IMR-90 (cell line): ENCODE measurements around the gene PPEF2. TPM values are rescaled to one million over a fixed set of nuclear protein-coding genes. Genes with fewer than 3 reads are reported as not detected.

Experiments used
- ATAC-seq: fragments of 200-7000 bp; cut with Tn5 transposase; 2 replicates; pipeline ENCODE4 v1.9.1; 2020; ENCODE audit warnings: low read depth, mild to moderate bottlenecking, moderate library complexity
- BruUV-seq: library from RNA; stranded (reverse); fragments of 400-500 nt; replicated peaks from 2 replicates; lab custom pipeline; 2021; lab: Mats Ljungman, UMichigan
- CTCF ChIA-PET: fragments of 300-600 bp; formaldehyde crosslinking; extraction: SDS; loops from one replicate; lab custom pipeline; 2021; ENCODE audit warnings: antibody characterized with exemption; lab: Yijun Ruan, JAX
- POLR2A ChIA-PET: fragments of 300-600 bp; sonication (Branson Sonifier 250); formaldehyde crosslinking; loops from one replicate; lab custom pipeline; 2022; ENCODE audit warnings: antibody characterized with exemption; ENCODE audit not compliant: unreplicated experiment; lab: Charles Lee
- DNase-seq: peaks from one replicate; pipeline ENCODE4 v3.0.0; 2013
- H2AFZ ChIP-seq: replicated peaks from 2 replicates; pipeline ENCODE3; 2013; ENCODE audit warnings: low read length, mild to moderate bottlenecking; ENCODE audit not compliant: poor library complexity
- H2AK5ac ChIP-seq: 2 replicates; pipeline ENCODE4 v1.6.1; 2013; ENCODE audit warnings: low read depth, low read length, inconsistent platforms
- H2AK9ac ChIP-seq: replicated peaks from 2 replicates; pipeline ENCODE3; 2013; ENCODE audit warnings: mild to moderate bottlenecking, low read depth, low read length, moderate library complexity; ENCODE audit not compliant: poor library complexity
- H2BK120ac ChIP-seq: 2 replicates; pipeline ENCODE4 v1.6.1; 2013; ENCODE audit warnings: low read depth, low read length, inconsistent platforms
- H2BK15ac ChIP-seq: 3 replicates; pipeline ENCODE4 v1.6.1; 2013; ENCODE audit warnings: low read depth, low read length, inconsistent platforms
- H2BK20ac ChIP-seq: 2 replicates; pipeline ENCODE4 v1.6.1; 2013; ENCODE audit warnings: low read depth, mild to moderate bottlenecking, inconsistent platforms, low read length, moderate library complexity
- H2BK5ac ChIP-seq: 2 replicates; pipeline ENCODE4 v1.6.1; 2013; ENCODE audit warnings: mild to moderate bottlenecking, low read depth, low read length, inconsistent platforms; ENCODE audit not compliant: poor library complexity, severe bottlenecking
- H3K14ac ChIP-seq: replicated peaks from 2 replicates; pipeline ENCODE4 v1.6.1; 2013; ENCODE audit warnings: low read depth, low read length, inconsistent platforms
- H3K18ac ChIP-seq: 2 replicates; pipeline ENCODE4 v1.6.1; 2013; ENCODE audit warnings: low read depth, low read length, control low read depth
- H3K23ac ChIP-seq: 2 replicates; pipeline ENCODE4 v1.6.1; 2013; ENCODE audit warnings: low read depth, low read length, inconsistent platforms
- H3K27ac ChIP-seq: 2 replicates; pipeline ENCODE4 v1.5.1; 2013; ENCODE audit warnings: mild to moderate bottlenecking, control low read depth, low read length; ENCODE audit not compliant: insufficient read depth
- H3K27me3 ChIP-seq: 2 replicates; pipeline ENCODE4 v1.6.1; 2013; ENCODE audit warnings: low read length; ENCODE audit not compliant: control insufficient read depth, insufficient read depth
- H3K36me3 ChIP-seq: 2 replicates; pipeline ENCODE4 v1.6.1; 2013; ENCODE audit warnings: low read length, mixed read lengths; ENCODE audit not compliant: control insufficient read depth, insufficient read depth
- H3K4ac ChIP-seq: 2 replicates; pipeline ENCODE4 v1.6.1; 2013; ENCODE audit warnings: low read depth, low read length, inconsistent platforms
- H3K4me1 ChIP-seq: 2 replicates; pipeline ENCODE4 v1.6.1; 2013; ENCODE audit warnings: low read length, mixed read lengths; ENCODE audit not compliant: control insufficient read depth, insufficient read depth
- H3K4me2 ChIP-seq: 2 replicates; pipeline ENCODE4 v1.6.1; 2013; ENCODE audit warnings: low read depth, mild to moderate bottlenecking, control low read depth, low read length, moderate library complexity
- H3K4me3 ChIP-seq: 2 replicates; pipeline ENCODE4 v1.5.1; 2013; ENCODE audit warnings: low read depth, mild to moderate bottlenecking, control low read depth, low read length, moderate library complexity; ENCODE audit not compliant: insufficient read depth
- H3K56ac ChIP-seq: 2 replicates; pipeline ENCODE4 v1.6.1; 2013; ENCODE audit warnings: low read length, inconsistent platforms; ENCODE audit not compliant: insufficient read depth; ENCODE audit errors: extremely low read depth
- H3K79me1 ChIP-seq, 2 experiments: 2 replicates each; pipeline ENCODE4 v1.6.1; 2013; ENCODE audit warnings: low read length in 2 of 2, inconsistent platforms in 1 of 2, low read depth in 1 of 2
- H3K9ac ChIP-seq: 2 replicates; pipeline ENCODE4 v1.6.1; 2013; ENCODE audit warnings: low read depth, low read length, control low read depth
- H3K9me1 ChIP-seq: 2 replicates; pipeline ENCODE4 v1.6.1; 2013; ENCODE audit warnings: low read length, inconsistent platforms; ENCODE audit not compliant: insufficient read depth
- H3K9me3 ChIP-seq: 2 replicates; pipeline ENCODE4 v1.6.1; 2013; ENCODE audit warnings: low read length; ENCODE audit not compliant: control insufficient read depth, insufficient read depth
- H4K20me1 ChIP-seq: 2 replicates; pipeline ENCODE4 v1.6.1; 2013; ENCODE audit warnings: low read length, inconsistent platforms; ENCODE audit not compliant: insufficient read depth
- H4K5ac ChIP-seq: 2 replicates; pipeline ENCODE4 v1.6.1; 2013; ENCODE audit warnings: mild to moderate bottlenecking, low read depth, low read length, control low read depth
- H4K8ac ChIP-seq, 2 experiments: 2 replicates each; pipeline ENCODE4 v1.6.1; 2013; ENCODE audit warnings: low read depth in 2 of 2, low read length in 2 of 2, control low read depth in 1 of 2, inconsistent platforms in 1 of 2
- H4K91ac ChIP-seq: 2 replicates; pipeline ENCODE4 v1.6.1; 2013; ENCODE audit warnings: low read depth, low read length, inconsistent platforms; ENCODE audit not compliant: insufficient read depth
- NFE2L2 ChIP-seq: fragments of 150-350 bp; IDR thresholded peaks from 2 replicates; pipeline ENCODE4 v1.6.1; 2016; ENCODE audit warnings: low read depth, mild to moderate bottlenecking, low read length
- WGBS, 2 experiments: methylation state at CpG; one replicate each; pipeline versions ENCODE4 v1.1.5 to v1.1.7; 2013; ENCODE audit warnings: missing lambda C conversion rate in 2 of 2; ENCODE audit not compliant: insufficient read length in 1 of 2; ENCODE audit errors: extremely low coverage in 2 of 2; 5-methylcytosine and 5-hydroxymethylcytosine counted together
- dilution Hi-C: fragments of 300-500 bp; cut with HindIII; formaldehyde crosslinking; loops from one replicate; pipeline ENCODE4 v1.14.3; 2018; ENCODE audit warnings: low sequenced_read_pairs; ENCODE audit not compliant: unreplicated experiment
- in situ Hi-C: fragments of 300-500 bp; cut with MboI; formaldehyde crosslinking; loops from 3 replicates; pipeline ENCODE4 v1.14.3; 2019; ENCODE audit warnings: low sequenced_read_pairs, inconsistent platforms, mixed read lengths
- intact Hi-C: fragments of 100-400 bp; cut with micrococcal nuclease; formaldehyde crosslinking; loops from 2 replicates; pipeline ENCODE4 v1.10.0; 2022
- polyA plus RNA-seq, 3 experiments: library from polyadenylated mRNA; depleted of rRNA; stranded (reverse); fragments of >200 nt; gene quantifications; 2 replicates each; pipeline ENCODE4 v1.2.3, GENCODE V29; 2012; ENCODE audit warnings: low replicate concordance in 1 of 3
- total RNA-seq: library from RNA; depleted of rRNA; stranded (reverse); fragments of >200 nt; gene quantifications from 2 replicates; pipeline ENCODE4 v1.2.3, GENCODE V29; 2012
- TF ChIP-seq, protein P1 (sequence below): fragments of 150-350 bp; IDR thresholded peaks from 2 replicates; pipeline ENCODE4 v1.6.1; 2017; ENCODE audit warnings: mild to moderate bottlenecking, antibody characterized with exemption, low read length, low read depth

The PPEF2 gene
- total and polyA plus RNA-seq, 2 of the 4 experiments (the other 2 are of a cell fraction) = not detected

DNA sequence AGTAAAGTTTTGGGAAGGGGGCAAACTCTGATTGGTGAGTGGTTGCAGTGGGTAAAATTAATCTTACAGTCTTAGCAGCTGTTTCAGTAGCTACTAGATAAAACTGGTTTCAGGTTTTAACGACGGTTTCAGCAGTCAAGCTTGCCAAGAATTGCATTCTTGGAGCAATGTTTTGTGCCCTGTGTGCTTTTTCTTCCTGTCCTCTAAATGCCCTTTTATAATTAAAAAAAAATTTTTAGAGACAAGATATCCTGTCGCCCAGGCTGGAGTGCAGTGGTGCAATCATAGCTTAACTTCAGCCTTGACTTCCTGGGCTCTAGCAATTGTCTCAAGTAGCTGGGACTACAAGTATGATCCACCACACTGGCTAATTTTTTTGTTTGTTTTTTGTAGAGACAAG is 6.3 kb upstream of the PPEF2 start:
- Histone ChIP-seq H4K8ac (no peak overlapping the region), H3K4me3 (no peak overlapping the region), H2AFZ (no peak overlapping the region), H4K91ac (no peak overlapping the region), H3K9me1 (0 out of 2 replicates have a peak, but pooled peaks cover 3% of the 10 kb centered on the region), H3K27me3 (no peaks in the 10 kb centered on the region), H3K56ac (no peak overlapping the region), H3K79me1 (no peaks in the 10 kb centered on the region), H3K23ac (no peak overlapping the region), H3K9me3 (no peaks in the 10 kb centered on the region), H3K36me3 (no peaks in the 10 kb centered on the region), H4K5ac (no peak overlapping the region), H3K18ac (no peak overlapping the region), H3K4me2 (no peak overlapping the region), H3K4ac (no peak overlapping the region), H4K20me1 (no peaks in the 10 kb centered on the region), H2AK5ac (no peak overlapping the region), H3K9ac (no peak overlapping the region), H2BK20ac (no peak overlapping the region), H2BK5ac (no peak overlapping the region), H3K4me1 (no peaks in the 10 kb centered on the region), H3K27ac (no peak overlapping the region), H3K14ac (no peak overlapping the region), H2AK9ac (no peak overlapping the region), H2BK120ac (no peak overlapping the region), H2BK15ac (no peak overlapping the region)
- ChIA-PET CTCF (interaction anchor here (0.6 kb wide), 1 partner anchor 632 kb away, joined by 3 read pairs; no protein-coding TSS in a partner anchor), POLR2A (no interaction called here)
- no CpG with 5 or more reads among the region's 3 CpGs for WGBS, 2 experiments
- dilution Hi-C loops = no loop called here
- DNase-seq (no peak), ATAC-seq (no peak)
- in situ Hi-C loops = no loop called here
- no TSS peak for BruUV-seq
- TF ChIP-seq NFE2L2 = no peak
- TF ChIP-seq, protein P1, sequence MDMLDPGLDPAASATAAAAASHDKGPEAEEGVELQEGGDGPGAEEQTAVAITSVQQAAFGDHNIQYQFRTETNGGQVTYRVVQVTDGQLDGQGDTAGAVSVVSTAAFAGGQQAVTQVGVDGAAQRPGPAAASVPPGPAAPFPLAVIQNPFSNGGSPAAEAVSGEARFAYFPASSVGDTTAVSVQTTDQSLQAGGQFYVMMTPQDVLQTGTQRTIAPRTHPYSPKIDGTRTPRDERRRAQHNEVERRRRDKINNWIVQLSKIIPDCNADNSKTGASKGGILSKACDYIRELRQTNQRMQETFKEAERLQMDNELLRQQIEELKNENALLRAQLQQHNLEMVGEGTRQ = no peak
- intact Hi-C loops = no loop called here
